MM.1S (cell line): Measurements from ENCODE around the gene SLC44A5.

ENCODE experiments used
- DNase-seq: peaks from one replicate; pipeline ENCODE4 v3.0.0-alpha.2; 2015
- H2AFZ ChIP-seq: fragments of 300-600 bp; sonication (generic); 2 replicates; pipeline ENCODE4 v1.6.0; 2016; ENCODE audit warnings: antibody characterized with exemption, low read length
- H3F3A ChIP-seq: fragments of 300-600 bp; sonication (generic); 2 replicates; pipeline ENCODE4 v1.6.1; 2016; ENCODE audit warnings: mild to moderate bottlenecking, antibody characterized with exemption, low read length, moderate library complexity, mixed read lengths; ENCODE audit not compliant: insufficient read depth
- H3K27ac ChIP-seq: fragments of 300-600 bp; sonication (generic); 2 replicates; pipeline ENCODE4 v1.5.1; 2016; ENCODE audit warnings: mild to moderate bottlenecking, low read length
- H3K27me3 ChIP-seq: fragments of 300-600 bp; sonication (generic); replicated peaks from 2 replicates; pipeline ENCODE4 v1.6.0; 2016; ENCODE audit warnings: low read length; ENCODE audit not compliant: insufficient read depth
- H3K36me3 ChIP-seq: fragments of 300-600 bp; sonication (generic); replicated peaks from 2 replicates; pipeline ENCODE4 v1.6.1; 2016; ENCODE audit warnings: mild to moderate bottlenecking, low read length, mixed read lengths; ENCODE audit not compliant: insufficient read depth
- H3K4me1 ChIP-seq: fragments of 300-600 bp; sonication (generic); 2 replicates; pipeline ENCODE4 v1.6.1; 2016; ENCODE audit warnings: low read length, mixed read lengths
- H3K4me2 ChIP-seq: fragments of 300-600 bp; sonication (generic); 2 replicates; pipeline ENCODE4 v1.6.0; 2016; ENCODE audit warnings: low read depth, low read length
- H3K4me3 ChIP-seq: fragments of 300-600 bp; sonication (generic); 2 replicates; pipeline ENCODE4 v1.5.1; 2016; ENCODE audit warnings: low read length, mixed read lengths
- H3K79me2 ChIP-seq: fragments of 300-600 bp; sonication (generic); 2 replicates; pipeline ENCODE4 v1.6.1; 2016; ENCODE audit warnings: mixed run types, low read length, mixed read lengths
- H3K9ac ChIP-seq: fragments of 300-600 bp; sonication (generic); 2 replicates; pipeline ENCODE4 v1.6.1; 2016; ENCODE audit warnings: low read length, mixed read lengths
- H3K9me2 ChIP-seq: fragments of 300-600 bp; sonication (generic); replicated peaks from 2 replicates; pipeline ENCODE4 v1.6.1; 2016; ENCODE audit warnings: mild to moderate bottlenecking, low read length, mixed read lengths; ENCODE audit not compliant: insufficient read depth
- H3K9me3 ChIP-seq: fragments of 300-600 bp; sonication (generic); replicated peaks from 2 replicates; pipeline ENCODE4 v1.6.1; 2016; ENCODE audit warnings: mild to moderate bottlenecking, low read length, mixed read lengths; ENCODE audit not compliant: insufficient read depth
- H4K20me1 ChIP-seq: fragments of 300-600 bp; sonication (generic); 2 replicates; pipeline ENCODE4 v1.6.1; 2016; ENCODE audit warnings: mild to moderate bottlenecking, low read length, moderate library complexity, mixed read lengths; ENCODE audit not compliant: insufficient read depth
- EZH2 ChIP-seq: fragments of 300-600 bp; sonication (generic); optimal IDR thresholded peaks from 2 replicates; pipeline ENCODE3; 2017; ENCODE audit warnings: low read depth, mild to moderate bottlenecking, antibody characterized with exemption, low read length, mixed read lengths
- EZH2phosphoT487 ChIP-seq: fragments of 300-600 bp; sonication (generic); IDR thresholded peaks from 2 replicates; pipeline ENCODE4 v1.6.1; 2018; ENCODE audit warnings: antibody characterized with exemption, low read length
- TF ChIP-seq, protein P1 (sequence below): fragments of 300-600 bp; sonication (generic); IDR thresholded peaks from 2 replicates; pipeline ENCODE4 v1.5.1; 2016; ENCODE audit warnings: antibody characterized with exemption, low read length, mixed read lengths

Gene SLC44A5

DNA sequence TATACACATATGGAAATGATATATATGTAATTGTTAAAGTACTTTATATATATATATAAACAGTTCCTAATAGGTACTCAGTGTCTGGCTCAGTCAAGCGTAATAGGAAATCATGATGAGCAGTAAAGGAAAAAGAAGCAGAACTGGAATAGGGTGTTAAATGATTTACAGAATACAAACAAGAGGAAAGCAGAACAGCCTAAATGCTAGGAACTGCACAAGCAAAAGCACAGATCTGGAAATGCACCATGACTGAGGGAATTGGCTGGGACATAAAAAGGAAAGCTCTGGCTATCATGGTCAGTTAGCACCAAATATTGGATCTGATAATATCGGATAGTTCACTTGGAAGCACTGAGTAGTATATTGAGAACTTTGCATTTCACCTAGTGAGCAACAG lies 51.8 kb downstream of the SLC44A5 start:
- no peak for DNase-seq
- Histone ChIP-seq H3K4me2 (no peak overlapping the region), H3K27me3 (no peaks in the 10 kb centered on the region), H4K20me1 (no peaks in the 10 kb centered on the region), H3K4me3 (no peak overlapping the region), H3K4me1 (no peaks in the 10 kb centered on the region), H3F3A (no peaks in the 10 kb centered on the region), H3K9ac (no peak overlapping the region), H3K9me2 (no peaks in the 10 kb centered on the region), H3K79me2 (no peaks in the 10 kb centered on the region), H3K9me3 (no peaks in the 10 kb centered on the region), H2AFZ (no peak overlapping the region), H3K27ac (no peak overlapping the region), H3K36me3 (no peaks in the 10 kb centered on the region)
- no peak for TF ChIP-seq EZH2phosphoT487
- TF ChIP-seq EZH2, result no peak
- TF ChIP-seq, protein P1, sequence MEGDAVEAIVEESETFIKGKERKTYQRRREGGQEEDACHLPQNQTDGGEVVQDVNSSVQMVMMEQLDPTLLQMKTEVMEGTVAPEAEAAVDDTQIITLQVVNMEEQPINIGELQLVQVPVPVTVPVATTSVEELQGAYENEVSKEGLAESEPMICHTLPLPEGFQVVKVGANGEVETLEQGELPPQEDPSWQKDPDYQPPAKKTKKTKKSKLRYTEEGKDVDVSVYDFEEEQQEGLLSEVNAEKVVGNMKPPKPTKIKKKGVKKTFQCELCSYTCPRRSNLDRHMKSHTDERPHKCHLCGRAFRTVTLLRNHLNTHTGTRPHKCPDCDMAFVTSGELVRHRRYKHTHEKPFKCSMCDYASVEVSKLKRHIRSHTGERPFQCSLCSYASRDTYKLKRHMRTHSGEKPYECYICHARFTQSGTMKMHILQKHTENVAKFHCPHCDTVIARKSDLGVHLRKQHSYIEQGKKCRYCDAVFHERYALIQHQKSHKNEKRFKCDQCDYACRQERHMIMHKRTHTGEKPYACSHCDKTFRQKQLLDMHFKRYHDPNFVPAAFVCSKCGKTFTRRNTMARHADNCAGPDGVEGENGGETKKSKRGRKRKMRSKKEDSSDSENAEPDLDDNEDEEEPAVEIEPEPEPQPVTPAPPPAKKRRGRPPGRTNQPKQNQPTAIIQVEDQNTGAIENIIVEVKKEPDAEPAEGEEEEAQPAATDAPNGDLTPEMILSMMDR, result no peak

DNA sequence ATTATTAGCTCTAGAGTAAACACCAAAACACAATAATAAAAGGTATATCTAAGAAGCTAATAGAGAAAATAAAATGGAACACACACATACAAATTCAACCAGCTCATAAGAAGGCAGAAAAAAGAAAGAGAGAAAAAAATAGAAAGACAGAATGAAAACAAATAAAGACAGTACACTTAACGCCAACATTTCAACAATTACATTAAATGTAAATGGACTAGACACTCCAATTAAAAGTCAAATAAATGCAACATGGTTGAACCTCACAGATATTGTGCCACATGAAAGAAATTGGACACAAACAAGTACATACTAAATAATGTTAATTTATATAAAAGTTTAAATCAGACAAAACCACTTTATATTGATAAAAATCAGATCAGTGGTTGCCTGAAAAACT lies 56.0 kb downstream of the SLC44A5 start:
- Histone ChIP-seq H3K79me2 (no peaks in the 10 kb centered on the region), H2AFZ (no peak overlapping the region), H3K9me3 (no peaks in the 10 kb centered on the region), H3K4me2 (no peak overlapping the region), H3K4me1 (no peaks in the 10 kb centered on the region), H3K9ac (no peak overlapping the region), H3K9me2 (no peaks in the 10 kb centered on the region), H3F3A (no peaks in the 10 kb centered on the region), H3K27ac (no peak overlapping the region), H3K36me3 (no peaks in the 10 kb centered on the region), H3K4me3 (no peak overlapping the region), H3K27me3 (no peaks in the 10 kb centered on the region), H4K20me1 (no peaks in the 10 kb centered on the region)
- no peak for DNase-seq
- TF ChIP-seq EZH2phosphoT487, result no peak
- no peak for TF ChIP-seq EZH2
- TF ChIP-seq, protein P1, result no peak

DNA sequence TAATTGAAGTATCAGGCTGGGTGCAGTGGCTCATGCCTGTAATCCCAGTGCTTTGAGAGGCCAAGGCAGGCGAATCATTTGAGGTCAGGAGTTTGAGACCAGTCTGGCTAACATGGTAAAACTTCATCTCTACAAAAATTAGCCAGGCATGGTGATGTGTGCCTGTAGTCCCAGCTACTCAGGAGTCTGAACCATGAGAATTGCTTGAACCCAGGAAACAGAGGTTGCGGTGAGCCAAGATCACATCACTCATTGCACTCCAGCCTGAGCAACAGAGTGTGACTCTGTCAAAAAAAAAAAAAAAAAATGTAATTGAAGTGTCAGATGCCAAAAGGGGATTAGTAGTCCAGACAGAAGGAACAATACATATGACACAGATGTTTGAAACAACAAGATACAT lies 56.7 kb downstream of the SLC44A5 start:
- Histone ChIP-seq H3K4me1 (no peaks in the 10 kb centered on the region), H3K9me2 (no peaks in the 10 kb centered on the region), H2AFZ (no peak overlapping the region), H3K4me2 (no peak overlapping the region), H3F3A (no peaks in the 10 kb centered on the region), H3K4me3 (no peak overlapping the region), H3K27me3 (no peaks in the 10 kb centered on the region), H3K79me2 (no peaks in the 10 kb centered on the region), H3K36me3 (no peaks in the 10 kb centered on the region), H3K9me3 (no peaks in the 10 kb centered on the region), H4K20me1 (no peaks in the 10 kb centered on the region), H3K27ac (no peak overlapping the region), H3K9ac (no peak overlapping the region)
- no peak for DNase-seq
- TF ChIP-seq, protein P1, result no peak
- TF ChIP-seq EZH2phosphoT487 (no peak), EZH2 (no peak)

DNA sequence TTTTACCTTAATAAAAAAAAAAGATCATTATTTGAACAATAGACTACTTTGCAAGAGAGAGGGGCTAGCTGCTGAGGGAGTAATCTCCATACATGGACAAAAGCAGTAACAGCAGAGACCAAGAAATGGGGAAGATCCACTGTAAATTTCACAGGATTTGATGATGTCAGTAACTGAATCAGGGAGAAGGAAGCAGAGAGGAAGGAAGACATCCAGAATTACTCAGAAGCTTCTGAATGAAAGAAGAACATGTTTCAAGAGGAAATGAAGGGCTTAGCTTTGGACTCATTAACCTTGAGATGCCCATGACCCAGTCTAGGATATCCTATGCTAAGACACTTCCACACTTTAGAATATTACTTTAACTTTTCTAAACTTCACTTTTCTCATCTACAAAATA lies 60.4 kb downstream of the SLC44A5 start:
- Histone ChIP-seq H3K9me2 (no peaks in the 10 kb centered on the region), H3K36me3 (no peaks in the 10 kb centered on the region), H3K79me2 (no peaks in the 10 kb centered on the region), H3K27me3 (no peaks in the 10 kb centered on the region), H4K20me1 (no peaks in the 10 kb centered on the region), H3F3A (no peaks in the 10 kb centered on the region), H3K4me3 (no peak overlapping the region), H3K9ac (no peak overlapping the region), H3K4me2 (no peak overlapping the region), H3K27ac (no peak overlapping the region), H3K9me3 (no peaks in the 10 kb centered on the region), H2AFZ (no peak overlapping the region), H3K4me1 (no peaks in the 10 kb centered on the region)
- TF ChIP-seq EZH2phosphoT487 (no peak), EZH2 (no peak)
- TF ChIP-seq, protein P1, result no peak
- DNase-seq, result no peak
